ENCODE measurements around the gene MDFIC. TPM values are rescaled to one million over a fixed set of nuclear protein-coding genes. Genes with fewer than 3 reads are reported as not detected.
A peak's percentile ranks its signal among the peaks of the same experiment; 100 is the strongest.

MDFIC gene
- total RNA-seq, 4 donors from 2014 or later, result 50.3 to 89.5 (median 58.1) TPM

DNA sequence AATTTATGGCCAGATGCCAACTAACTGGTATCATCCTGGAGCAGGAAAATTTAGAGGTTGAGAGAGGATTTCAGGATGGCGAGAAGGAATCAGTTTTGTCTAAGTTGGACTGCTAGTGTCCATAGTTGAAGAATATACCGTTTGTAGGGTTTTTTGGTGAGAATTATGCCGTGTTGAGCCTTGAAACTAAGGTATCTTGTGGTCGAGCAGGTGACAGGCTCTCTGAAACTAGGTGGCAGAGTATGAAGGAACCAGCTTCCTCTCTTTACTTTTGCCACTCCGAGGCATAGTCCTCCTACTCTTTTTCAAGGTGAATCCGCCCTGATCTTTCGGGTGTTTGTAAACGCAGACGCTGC is 9.7 kb downstream of the MDFIC start:
- TF ChIP-seq POLR2A (IDR thresholded peaks at IDR 0.05), result no peak
- TF ChIP-seq, protein P1, sequence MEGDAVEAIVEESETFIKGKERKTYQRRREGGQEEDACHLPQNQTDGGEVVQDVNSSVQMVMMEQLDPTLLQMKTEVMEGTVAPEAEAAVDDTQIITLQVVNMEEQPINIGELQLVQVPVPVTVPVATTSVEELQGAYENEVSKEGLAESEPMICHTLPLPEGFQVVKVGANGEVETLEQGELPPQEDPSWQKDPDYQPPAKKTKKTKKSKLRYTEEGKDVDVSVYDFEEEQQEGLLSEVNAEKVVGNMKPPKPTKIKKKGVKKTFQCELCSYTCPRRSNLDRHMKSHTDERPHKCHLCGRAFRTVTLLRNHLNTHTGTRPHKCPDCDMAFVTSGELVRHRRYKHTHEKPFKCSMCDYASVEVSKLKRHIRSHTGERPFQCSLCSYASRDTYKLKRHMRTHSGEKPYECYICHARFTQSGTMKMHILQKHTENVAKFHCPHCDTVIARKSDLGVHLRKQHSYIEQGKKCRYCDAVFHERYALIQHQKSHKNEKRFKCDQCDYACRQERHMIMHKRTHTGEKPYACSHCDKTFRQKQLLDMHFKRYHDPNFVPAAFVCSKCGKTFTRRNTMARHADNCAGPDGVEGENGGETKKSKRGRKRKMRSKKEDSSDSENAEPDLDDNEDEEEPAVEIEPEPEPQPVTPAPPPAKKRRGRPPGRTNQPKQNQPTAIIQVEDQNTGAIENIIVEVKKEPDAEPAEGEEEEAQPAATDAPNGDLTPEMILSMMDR (IDR thresholded peaks at IDR 0.05), result no peak
- Histone ChIP-seq H3K27ac (peak overlapping the region in 1 of 3 donors; percentile 32), H3K9me3 (no peaks in the 10 kb centered on the region), H3K4me1 (peaks cover 53 to 64% of the 10 kb centered on the region in 2 donors), H3K27me3 (no peaks in the 10 kb centered on the region), H3K4me3 (replicated peaks in 1 of 3) (no peak overlapping the region), H3K36me3 (no peaks in the 10 kb centered on the region)
- WGBS, 2 donors, result 86 to 91% methylated on average over 9 of the region's 9 CpGs
- intact Hi-C loops (cut with DNase I), result no loop called here
- no peak for DNase-seq

DNA sequence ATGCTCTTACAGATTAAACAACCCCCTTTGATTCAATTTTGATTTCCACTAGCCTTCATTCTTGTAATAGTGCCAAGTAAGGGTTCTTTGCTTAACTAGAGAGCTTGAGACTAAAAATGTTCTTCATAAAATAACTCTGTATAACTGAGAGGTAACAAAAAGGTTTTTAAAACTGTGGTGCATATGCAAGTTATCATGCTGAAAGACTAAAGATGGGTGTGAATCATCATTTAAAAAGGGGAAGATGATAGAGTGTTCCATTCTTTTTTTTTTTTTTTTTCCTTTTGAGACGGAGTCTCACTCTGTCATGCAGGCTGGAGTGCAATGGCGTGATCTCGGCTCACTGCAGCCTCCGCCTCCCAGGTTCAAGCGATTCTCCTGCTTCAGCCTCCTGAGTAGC is 11.1 kb downstream of the MDFIC start:
- DNase-seq, result no peak
- H3K4me1 ChIP-seq, result peaks cover 56 to 65% of the 10 kb centered on the region in 2 donors
- intact Hi-C loops (cut with DNase I), result no loop called here
- H3K9me3 ChIP-seq, result no peaks in the 10 kb centered on the region
- no peaks in the 10 kb centered on the region for H3K36me3 ChIP-seq
- H3K4me3 ChIP-seq (replicated peaks in 1 of 3), result no peak overlapping the region
- no peaks in the 10 kb centered on the region for H3K27me3 ChIP-seq
- TF ChIP-seq, protein P1 (IDR thresholded peaks at IDR 0.05), result no peak
- TF ChIP-seq POLR2A (IDR thresholded peaks at IDR 0.05), result no peak
- WGBS, 2 donors, result 72 to 81% methylated on average over 5 of the region's 5 CpGs
- H3K27ac ChIP-seq, result peak overlapping the region in 2 of 3 donors; percentile 54 to 58

DNA sequence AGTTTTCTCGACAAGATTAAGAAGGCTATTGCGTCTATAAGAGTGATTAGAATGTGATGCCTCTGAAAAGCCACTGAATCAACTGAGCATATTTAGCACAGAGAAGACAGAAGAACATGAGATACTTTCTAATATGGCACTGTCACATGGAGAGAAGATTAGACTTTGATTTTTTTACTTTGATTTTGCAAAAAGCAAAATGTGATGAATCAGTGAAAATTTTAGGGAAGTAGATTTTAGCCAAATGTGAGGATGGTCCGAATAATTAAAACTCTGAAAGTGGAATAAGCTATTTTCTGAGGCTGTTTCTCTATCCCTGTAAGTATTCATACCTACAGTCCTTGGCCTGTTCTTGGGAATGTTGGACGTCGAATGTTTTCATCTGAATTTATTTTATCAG is 11.8 kb downstream of the MDFIC start:
- no peak for TF ChIP-seq POLR2A (IDR thresholded peaks at IDR 0.05)
- TF ChIP-seq, protein P1 (IDR thresholded peaks at IDR 0.05), result no peak
- Histone ChIP-seq H3K27ac (peak overlapping the region in 2 of 3 donors; percentile 54 to 58), H3K9me3 (no peaks in the 10 kb centered on the region), H3K36me3 (no peaks in the 10 kb centered on the region), H3K4me3 (replicated peaks in 1 of 3) (no peak overlapping the region), H3K27me3 (no peaks in the 10 kb centered on the region), H3K4me1 (peaks cover 56 to 65% of the 10 kb centered on the region in 2 donors)
- no peak for DNase-seq
- WGBS, 2 donors, result 90 to 92% methylated on average over 5 of the region's 5 CpGs
- intact Hi-C loops (cut with DNase I), result no loop called here

DNA sequence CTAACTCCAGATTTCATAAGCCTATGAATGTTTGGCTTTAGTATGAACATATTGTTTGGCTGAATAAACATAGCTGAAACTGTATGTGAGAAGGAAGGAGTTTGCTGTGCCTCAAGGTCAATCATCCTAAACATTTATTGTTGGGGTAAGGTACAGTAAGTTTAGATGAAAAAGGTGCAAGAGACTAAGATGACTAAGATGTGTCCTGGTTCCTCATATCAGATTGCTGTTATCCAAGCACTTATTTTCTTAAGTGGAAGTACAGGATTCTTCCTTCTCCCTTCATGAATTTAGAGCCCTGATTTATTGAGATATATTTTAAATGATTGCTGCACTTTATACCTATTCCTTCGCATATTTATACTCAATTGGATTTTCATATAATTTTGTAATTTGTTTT is 12.2 kb downstream of the MDFIC start:
- no peaks in the 10 kb centered on the region for H3K9me3 ChIP-seq
- no peaks in the 10 kb centered on the region for H3K36me3 ChIP-seq
- H3K27ac ChIP-seq, result peak overlapping the region in 2 of 3 donors; percentile 54 to 58
- DNase-seq, result no peak
- peaks cover 56 to 69% of the 10 kb centered on the region in 2 donors for H3K4me1 ChIP-seq
- intact Hi-C loops (cut with DNase I), result no loop called here
- H3K27me3 ChIP-seq, result no peaks in the 10 kb centered on the region
- 93 to 98% methylated on average over 1 of the region's 1 CpG for WGBS, 2 donors
- TF ChIP-seq, protein P1 (IDR thresholded peaks at IDR 0.05), result no peak
- TF ChIP-seq POLR2A (IDR thresholded peaks at IDR 0.05), result no peak
- H3K4me3 ChIP-seq (replicated peaks in 1 of 3), result no peak overlapping the region

DNA sequence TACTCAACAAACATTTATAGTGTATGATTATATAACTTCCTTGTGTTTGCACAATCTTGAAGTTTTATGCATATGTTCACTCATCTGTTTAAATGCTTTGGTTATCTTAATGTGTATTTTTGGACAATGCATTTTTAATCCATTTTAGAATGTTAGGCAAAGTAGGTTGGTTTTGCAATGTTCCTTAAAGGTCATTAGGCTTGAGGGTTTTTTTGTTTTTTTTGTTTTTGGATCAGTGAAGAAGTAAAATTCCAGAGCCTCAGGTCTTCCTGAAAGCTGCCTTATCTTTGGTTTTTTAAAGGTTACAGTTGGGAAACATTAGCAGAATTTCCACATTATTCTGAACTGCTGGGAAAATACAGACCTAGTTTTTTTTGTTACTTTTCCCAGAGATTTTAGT is 12.8 kb downstream of the MDFIC start:
- H3K27ac ChIP-seq, result peak overlapping the region; percentile 47 to 59 (median 58)
- H3K9me3 ChIP-seq, result no peaks in the 10 kb centered on the region
- no peak for DNase-seq
- peaks cover 59 to 72% of the 10 kb centered on the region in 2 donors for H3K4me1 ChIP-seq
- no peak overlapping the region for H3K4me3 ChIP-seq (replicated peaks in 1 of 3)
- H3K27me3 ChIP-seq, result no peaks in the 10 kb centered on the region
- no peak for TF ChIP-seq POLR2A (IDR thresholded peaks at IDR 0.05)
- TF ChIP-seq, protein P1 (IDR thresholded peaks at IDR 0.05), result no peak
- no peaks in the 10 kb centered on the region for H3K36me3 ChIP-seq
- intact Hi-C loops (cut with DNase I), result no loop called here

Measured in thyroid gland (tissue), 4 donors.